ENCODE results near the gene SYT1.

The SYT1 gene

GRCh38 chr12:79364197-79364596 is 499.6 kb downstream of the SYT1 start:
- DNase-seq, result no peak

GRCh38 chr12:79366374-79366773 is 501.8 kb downstream of the SYT1 start:
- DNase-seq, result no peak

GRCh38 chr12:79367032-79367589 is 502.5 kb downstream of the SYT1 start:
- peak; percentile 34 for DNase-seq

GRCh38 chr12:79370021-79370420 is 505.4 kb downstream of the SYT1 start:
- DNase-seq, result no peak

- DNase-seq, result no peak
Observed at GRCh38 chr12:79371226-79371625, 506.7 kb downstream of the SYT1 start.

- peak; percentile 70 for DNase-seq
Observed at GRCh38 chr12:79373896-79374499, 509.4 kb downstream of the SYT1 start.

GRCh38 chr12:79374545-79374944 is 510.0 kb downstream of the SYT1 start:
- DNase-seq, result no peak

GRCh38 chr12:79375050-79375449 is 510.5 kb downstream of the SYT1 start:
- no peak for DNase-seq

- DNase-seq, result peak; percentile 24
Observed at GRCh38 chr12:79378496-79378895, 513.9 kb downstream of the SYT1 start.

- no peak for DNase-seq
Observed at GRCh38 chr12:79380402-79380801, 515.8 kb downstream of the SYT1 start.

- peak; percentile 31 for DNase-seq
Observed at GRCh38 chr12:79381248-79382208, 517.0 kb downstream of the SYT1 start.

- no peak for DNase-seq
Observed at GRCh38 chr12:79384551-79384950, 520.0 kb downstream of the SYT1 start.

GRCh38 chr12:79388011-79388410 is 523.4 kb downstream of the SYT1 start:
- DNase-seq, result no peak

- DNase-seq, result no peak
Observed at GRCh38 chr12:79393842-79394241, 529.3 kb downstream of the SYT1 start.

- no peak for DNase-seq
Observed at GRCh38 chr12:79397609-79398008, 533.0 kb downstream of the SYT1 start.

GRCh38 chr12:79400481-79400880 is 535.9 kb downstream of the SYT1 start:
- DNase-seq, result no peak

GRCh38 chr12:79402606-79403005 is 538.0 kb downstream of the SYT1 start:
- no peak for DNase-seq

GRCh38 chr12:79406993-79407392 is 542.4 kb downstream of the SYT1 start:
- no peak for DNase-seq

- peak; percentile 80 for DNase-seq
Observed at GRCh38 chr12:79407671-79408622, 543.4 kb downstream of the SYT1 start.

- no peak for DNase-seq
Observed at GRCh38 chr12:79408689-79409088, 544.1 kb downstream of the SYT1 start.

GRCh38 chr12:79409562-79409961 is 545.0 kb downstream of the SYT1 start:
- DNase-seq, result peak; percentile 64

- DNase-seq, result no peak
Observed at GRCh38 chr12:79411791-79412190, 547.2 kb downstream of the SYT1 start.

- DNase-seq, result no peak
Observed at GRCh38 chr12:79413796-79414195, 549.2 kb downstream of the SYT1 start.
